ENCODE measurements around the gene LPP.

The LPP gene

DNA sequence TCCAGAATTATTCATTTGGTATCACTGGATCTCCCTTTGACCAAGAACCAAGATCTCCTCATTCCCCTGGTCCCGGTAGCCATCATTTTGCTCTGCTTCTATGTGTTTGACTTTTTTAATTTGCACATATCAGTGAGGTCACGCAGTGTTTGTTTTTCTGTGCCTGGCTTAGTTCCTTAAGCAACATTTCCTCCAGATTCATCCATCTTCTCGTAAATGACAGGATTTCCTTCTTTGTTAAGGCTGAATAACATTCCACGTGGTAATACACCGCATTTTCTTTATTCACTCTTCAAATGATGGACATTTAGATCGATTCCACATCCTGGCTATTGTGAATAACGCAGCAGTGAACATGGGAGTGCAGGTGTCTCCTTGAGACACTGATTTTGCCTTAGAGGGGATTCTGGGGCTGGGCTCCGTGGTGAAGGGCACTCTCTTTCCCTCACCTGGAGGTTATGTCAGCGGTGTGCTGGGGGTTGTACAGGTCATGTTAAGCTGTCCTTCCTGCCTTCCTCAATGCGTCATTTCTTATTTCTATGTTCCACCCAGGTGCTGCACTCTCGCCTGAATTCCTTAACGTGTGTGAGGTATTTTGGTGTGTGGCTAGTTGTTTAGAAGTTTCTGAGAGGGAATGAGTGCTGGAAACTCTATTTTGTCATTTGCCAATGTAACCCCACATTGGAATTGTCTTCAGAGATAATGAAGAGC, 212.2 kb downstream of the LPP start:
- ChIA-PET POLR2A (no interaction called here), CTCF (no interaction called here)
- TF ChIP-seq, protein P1, sequence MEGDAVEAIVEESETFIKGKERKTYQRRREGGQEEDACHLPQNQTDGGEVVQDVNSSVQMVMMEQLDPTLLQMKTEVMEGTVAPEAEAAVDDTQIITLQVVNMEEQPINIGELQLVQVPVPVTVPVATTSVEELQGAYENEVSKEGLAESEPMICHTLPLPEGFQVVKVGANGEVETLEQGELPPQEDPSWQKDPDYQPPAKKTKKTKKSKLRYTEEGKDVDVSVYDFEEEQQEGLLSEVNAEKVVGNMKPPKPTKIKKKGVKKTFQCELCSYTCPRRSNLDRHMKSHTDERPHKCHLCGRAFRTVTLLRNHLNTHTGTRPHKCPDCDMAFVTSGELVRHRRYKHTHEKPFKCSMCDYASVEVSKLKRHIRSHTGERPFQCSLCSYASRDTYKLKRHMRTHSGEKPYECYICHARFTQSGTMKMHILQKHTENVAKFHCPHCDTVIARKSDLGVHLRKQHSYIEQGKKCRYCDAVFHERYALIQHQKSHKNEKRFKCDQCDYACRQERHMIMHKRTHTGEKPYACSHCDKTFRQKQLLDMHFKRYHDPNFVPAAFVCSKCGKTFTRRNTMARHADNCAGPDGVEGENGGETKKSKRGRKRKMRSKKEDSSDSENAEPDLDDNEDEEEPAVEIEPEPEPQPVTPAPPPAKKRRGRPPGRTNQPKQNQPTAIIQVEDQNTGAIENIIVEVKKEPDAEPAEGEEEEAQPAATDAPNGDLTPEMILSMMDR (IDR thresholded peaks at IDR 0.05; ENCODE audit: control extremely low read depth, extremely low read depth, low read depth, missing control alignments): no peak
- DNase-seq (ENCODE audit: extremely low spot score): no peak

DNA sequence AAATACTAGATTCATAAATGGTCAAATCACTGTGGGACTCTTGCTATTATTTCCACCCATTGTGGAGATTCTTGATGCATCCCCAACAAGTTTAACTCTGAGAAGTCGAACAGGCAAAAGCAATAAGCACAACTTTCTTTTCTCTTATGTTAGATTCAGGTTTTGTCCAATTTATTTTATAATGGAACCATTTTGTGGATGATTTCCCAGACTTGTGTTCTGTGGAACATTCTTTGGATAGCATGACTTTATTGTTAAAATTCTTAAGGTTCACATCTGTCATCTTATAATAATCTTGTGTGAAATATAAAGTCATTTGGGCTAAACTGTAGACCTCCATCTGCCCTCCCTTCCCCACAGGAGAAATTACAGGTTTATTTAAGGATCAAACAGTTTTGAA, 213.7 kb downstream of the LPP start:
- CTCF ChIA-PET: no interaction called here
- TF ChIP-seq, protein P1 (IDR thresholded peaks at IDR 0.05; ENCODE audit: control extremely low read depth, extremely low read depth, low read depth, missing control alignments): no peak
- POLR2A ChIA-PET: no interaction called here
- DNase-seq (ENCODE audit: extremely low spot score): no peak

DNA sequence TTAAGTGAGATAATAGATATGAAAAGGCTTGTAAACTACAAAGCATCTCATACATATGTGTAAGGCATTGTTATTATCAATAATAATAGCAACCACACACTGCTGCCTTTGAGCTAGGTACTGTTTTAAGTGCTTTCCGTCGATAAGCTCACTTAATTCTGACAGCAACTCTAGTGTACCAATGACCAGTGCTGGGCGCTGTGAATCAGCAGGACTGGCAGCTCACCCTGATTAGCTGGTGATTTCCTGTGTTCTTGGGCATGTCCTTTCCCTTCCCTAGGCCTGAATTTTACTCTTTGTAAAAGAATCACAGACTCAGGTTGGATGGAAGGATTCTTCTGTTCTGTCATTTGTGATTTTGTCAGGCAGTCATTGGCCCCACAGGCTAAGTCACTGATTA, 215.6 kb downstream of the LPP start:
- TF ChIP-seq, protein P1 (IDR thresholded peaks at IDR 0.05; ENCODE audit: control extremely low read depth, extremely low read depth, low read depth, missing control alignments): no peak
- POLR2A ChIA-PET: no interaction called here
- no peak for DNase-seq (ENCODE audit: extremely low spot score)
- CTCF ChIA-PET: interaction anchor here (0.7 to 2.6 kb wide), 2 partner anchors 10 to 337 kb away, joined by 3 to 8 read pairs; no protein-coding TSS in a partner anchor

DNA sequence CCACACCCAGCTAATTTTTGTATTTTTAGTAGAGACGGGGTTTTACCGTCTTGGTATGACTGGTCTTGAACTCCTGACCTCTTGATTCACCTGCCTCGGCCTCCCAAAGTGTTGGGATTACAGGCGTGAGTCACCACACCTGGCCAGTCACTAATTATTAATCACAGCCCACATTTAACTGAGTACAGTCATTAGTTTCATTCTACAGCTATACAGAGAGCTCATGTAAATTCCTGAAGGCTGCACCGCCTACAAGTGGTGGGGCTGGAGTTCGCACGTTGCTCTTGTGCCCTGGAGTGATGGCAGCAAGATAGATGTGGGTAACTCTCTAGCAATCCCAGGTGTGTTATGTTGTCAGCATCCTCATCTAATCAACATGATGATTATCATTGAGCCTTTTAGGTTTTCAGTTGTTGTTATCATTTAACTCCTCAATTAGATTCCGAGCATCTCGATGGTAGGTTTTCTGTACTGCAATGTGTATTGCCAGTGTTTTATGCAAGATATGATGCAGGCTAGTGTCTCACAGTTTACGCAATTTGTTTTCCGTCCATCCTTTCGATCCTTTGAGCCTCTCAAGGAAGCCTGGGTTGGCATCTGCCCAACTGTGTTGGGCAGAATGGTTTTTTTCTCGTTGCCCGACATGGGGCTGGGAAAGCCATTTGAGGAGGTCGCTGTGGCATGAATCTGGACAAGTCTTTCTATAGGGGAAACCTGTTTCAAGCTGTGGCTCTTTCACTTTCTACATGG, 216.3 kb downstream of the LPP start:
- DNase-seq (ENCODE audit: extremely low spot score): no peak
- TF ChIP-seq, protein P1 (IDR thresholded peaks at IDR 0.05; ENCODE audit: control extremely low read depth, extremely low read depth, low read depth, missing control alignments): no peak
- ChIA-PET POLR2A (no interaction called here), CTCF (interaction anchor here (2.6 kb wide), 1 partner anchor 11 kb away, joined by 8 read pairs; no protein-coding TSS in a partner anchor)

DNA sequence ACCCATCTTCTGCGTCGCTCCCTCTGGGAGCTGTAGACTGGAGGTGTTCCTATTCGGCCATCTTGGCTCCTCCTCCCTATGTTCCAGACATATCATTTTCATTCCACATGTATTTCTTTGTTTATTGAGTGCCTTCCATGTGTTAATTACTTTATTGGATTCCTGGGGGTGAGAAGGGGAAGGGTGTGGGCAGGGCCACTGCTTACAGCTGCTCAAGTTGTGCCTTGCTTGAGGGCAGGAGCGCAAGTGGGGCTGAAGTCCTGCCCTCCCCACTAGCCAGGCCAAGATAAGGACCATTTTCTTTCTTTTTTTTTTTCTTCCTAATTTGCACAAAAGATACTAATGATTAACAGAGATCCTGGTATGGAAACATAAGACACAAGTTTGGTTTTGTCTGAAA, 224.8 kb downstream of the LPP start:
- CTCF ChIA-PET: no interaction called here
- DNase-seq (ENCODE audit: extremely low spot score): no peak
- POLR2A ChIA-PET: no interaction called here
- TF ChIP-seq, protein P1 (IDR thresholded peaks at IDR 0.05; ENCODE audit: control extremely low read depth, extremely low read depth, low read depth, missing control alignments): no peak

DNA sequence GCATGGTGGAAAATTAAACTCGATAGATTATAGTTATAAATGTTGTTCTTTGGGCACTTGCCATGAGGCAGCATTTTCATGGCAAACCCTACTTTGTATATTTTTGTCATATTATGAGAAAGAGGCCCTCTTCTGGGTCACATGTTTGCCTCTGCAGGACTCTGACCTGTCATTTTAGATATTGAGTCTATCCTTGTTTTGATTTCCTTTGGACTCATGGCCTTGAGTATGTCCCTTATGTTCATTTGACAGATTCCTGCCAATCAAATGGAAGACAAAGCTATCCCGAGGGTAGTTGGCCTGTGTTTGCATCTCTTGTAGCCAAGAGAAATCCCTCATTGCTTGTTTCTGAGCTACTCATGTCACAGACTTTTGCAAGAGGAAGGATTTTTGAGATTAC, 226.3 kb downstream of the LPP start:
- DNase-seq (ENCODE audit: extremely low spot score): no peak
- TF ChIP-seq, protein P1 (IDR thresholded peaks at IDR 0.05; ENCODE audit: control extremely low read depth, extremely low read depth, low read depth, missing control alignments): no peak
- ChIA-PET CTCF (no interaction called here), POLR2A (no interaction called here)
